Glutamatergic neuron (in vitro differentiated cells): ENCODE measurements around the gene SAYSD1. TPM values are rescaled to one million over a fixed set of nuclear protein-coding genes. Genes with fewer than 3 reads are reported as not detected.

Source experiments
- DNase-seq: peaks from one replicate; pipeline ENCODE4 v3.0.0; 2022
- H3K27ac Mint-ChIP-seq: one replicate; pipeline ENCODE4 v1.8.0; 2020; ENCODE audit warnings: mild to moderate bottlenecking, mixed read lengths, inconsistent platforms; ENCODE audit not compliant: unreplicated experiment
- H3K27me3 Mint-ChIP-seq: one replicate; pipeline ENCODE4 v1.8.0; 2020; ENCODE audit warnings: mild to moderate bottlenecking, moderate library complexity, mixed read lengths, inconsistent platforms; ENCODE audit not compliant: unreplicated experiment
- H3K36me3 Mint-ChIP-seq: one replicate; pipeline ENCODE4 v1.8.0; 2020; ENCODE audit warnings: mild to moderate bottlenecking, mixed read lengths, inconsistent platforms; ENCODE audit not compliant: unreplicated experiment
- H3K4me1 Mint-ChIP-seq: one replicate; pipeline ENCODE4 v1.8.0; 2020; ENCODE audit warnings: mild to moderate bottlenecking, low read depth, mixed read lengths, inconsistent platforms; ENCODE audit not compliant: unreplicated experiment
- H3K4me3 Mint-ChIP-seq: one replicate; pipeline ENCODE4 v1.8.0; 2020; ENCODE audit warnings: mild to moderate bottlenecking, mixed read lengths, inconsistent platforms; ENCODE audit not compliant: unreplicated experiment
- H3K9me3 Mint-ChIP-seq: one replicate; pipeline ENCODE4 v1.8.0; 2020; ENCODE audit warnings: mild to moderate bottlenecking, moderate library complexity, mixed read lengths, inconsistent platforms; ENCODE audit not compliant: unreplicated experiment
- total RNA-seq: library from RNA; stranded (reverse); fragmentation: NEBNext Ultra II Directional; extraction: Animal tissue kit (Norgen Biotek cat#: 25700); gene quantifications from one replicate; pipeline ENCODE4 v1.2.1, GENCODE V29; 2021; ENCODE audit not compliant: unreplicated experiment
- TF ChIP-seq, protein P1 (sequence below): fragments of 200-600 bp; sonication (generic); IDR thresholded peaks from one replicate; pipeline ENCODE4 v1.5.0; 2021; ENCODE audit not compliant: partially characterized antibody, unreplicated experiment

SAYSD1 gene
- total RNA-seq, 1 donor from 2014 or later = 18.4 TPM

DNA sequence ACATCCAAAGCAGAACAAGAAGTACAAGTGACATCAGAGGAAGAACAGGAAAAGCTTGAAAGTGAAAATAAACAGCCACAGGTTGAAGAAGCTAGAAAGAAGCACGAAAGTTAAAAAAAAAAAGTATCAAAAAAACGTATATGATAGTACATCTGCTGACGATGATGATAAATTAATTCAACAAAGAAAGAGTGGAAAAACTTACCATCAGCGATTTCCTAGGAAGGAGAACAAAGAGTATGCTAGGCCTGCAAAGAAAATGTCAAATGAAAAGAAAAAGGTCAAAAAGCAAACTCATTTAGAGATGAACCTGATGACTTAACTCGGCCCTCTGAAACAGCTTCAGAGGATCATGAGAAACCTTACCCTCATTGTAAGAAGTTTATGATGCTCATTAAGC is 3.7 kb downstream of the SAYSD1 start:
- no peaks in the 10 kb centered on the region for H3K4me1 Mint-ChIP-seq
- H3K36me3 Mint-ChIP-seq = no peaks in the 10 kb centered on the region
- TF ChIP-seq, protein P1, sequence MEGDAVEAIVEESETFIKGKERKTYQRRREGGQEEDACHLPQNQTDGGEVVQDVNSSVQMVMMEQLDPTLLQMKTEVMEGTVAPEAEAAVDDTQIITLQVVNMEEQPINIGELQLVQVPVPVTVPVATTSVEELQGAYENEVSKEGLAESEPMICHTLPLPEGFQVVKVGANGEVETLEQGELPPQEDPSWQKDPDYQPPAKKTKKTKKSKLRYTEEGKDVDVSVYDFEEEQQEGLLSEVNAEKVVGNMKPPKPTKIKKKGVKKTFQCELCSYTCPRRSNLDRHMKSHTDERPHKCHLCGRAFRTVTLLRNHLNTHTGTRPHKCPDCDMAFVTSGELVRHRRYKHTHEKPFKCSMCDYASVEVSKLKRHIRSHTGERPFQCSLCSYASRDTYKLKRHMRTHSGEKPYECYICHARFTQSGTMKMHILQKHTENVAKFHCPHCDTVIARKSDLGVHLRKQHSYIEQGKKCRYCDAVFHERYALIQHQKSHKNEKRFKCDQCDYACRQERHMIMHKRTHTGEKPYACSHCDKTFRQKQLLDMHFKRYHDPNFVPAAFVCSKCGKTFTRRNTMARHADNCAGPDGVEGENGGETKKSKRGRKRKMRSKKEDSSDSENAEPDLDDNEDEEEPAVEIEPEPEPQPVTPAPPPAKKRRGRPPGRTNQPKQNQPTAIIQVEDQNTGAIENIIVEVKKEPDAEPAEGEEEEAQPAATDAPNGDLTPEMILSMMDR = no peak
- H3K27ac Mint-ChIP-seq = no peak overlapping the region
- H3K9me3 Mint-ChIP-seq = no peaks in the 10 kb centered on the region
- no peak for DNase-seq
- H3K4me3 Mint-ChIP-seq = no peak overlapping the region
- no peaks in the 10 kb centered on the region for H3K27me3 Mint-ChIP-seq

DNA sequence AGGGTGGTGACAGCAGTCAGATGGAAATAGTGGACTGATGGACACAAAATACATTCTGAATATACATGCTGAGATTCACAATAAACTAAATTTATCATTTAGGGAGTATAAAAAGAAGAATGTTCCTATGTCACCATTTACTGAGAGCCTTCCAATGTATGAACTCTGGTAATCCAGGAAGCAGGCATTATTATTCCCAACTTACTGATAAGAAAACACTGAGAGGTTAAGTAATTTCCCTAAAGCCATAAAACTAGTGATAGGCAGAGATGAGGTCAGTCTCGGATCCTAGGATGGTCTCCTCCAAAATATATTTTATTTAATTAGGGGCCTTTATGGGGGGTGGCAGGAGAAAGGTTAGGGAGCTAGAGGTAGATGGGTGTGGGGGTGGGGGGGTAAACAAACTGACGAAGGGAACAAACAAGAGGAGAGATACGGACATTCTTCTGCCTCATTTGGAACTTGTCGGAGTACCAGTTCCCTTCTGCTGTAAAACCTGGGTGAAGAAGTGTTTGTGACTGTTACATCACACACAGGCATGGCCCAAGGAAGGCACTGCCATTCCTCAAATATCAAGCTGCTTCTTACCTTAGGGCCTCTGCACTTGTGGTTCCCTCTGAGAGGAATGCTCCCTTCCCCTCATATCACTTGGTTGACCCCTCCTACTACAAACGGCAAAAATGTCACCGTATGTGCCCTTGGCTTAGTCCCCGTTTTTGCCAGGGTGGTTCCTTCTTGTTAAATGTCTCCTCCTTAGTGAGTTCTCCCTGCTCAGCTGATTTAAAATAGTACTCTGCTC is 6.7 kb downstream of the SAYSD1 start:
- H3K4me1 Mint-ChIP-seq = peaks cover 17% of the 10 kb centered on the region
- TF ChIP-seq, protein P1 = no peak
- peaks cover 2% of the 10 kb centered on the region for H3K9me3 Mint-ChIP-seq
- no peak overlapping the region for H3K27ac Mint-ChIP-seq
- no peak for DNase-seq
- no peak overlapping the region for H3K4me3 Mint-ChIP-seq
- no peaks in the 10 kb centered on the region for H3K27me3 Mint-ChIP-seq
- no peaks in the 10 kb centered on the region for H3K36me3 Mint-ChIP-seq

DNA sequence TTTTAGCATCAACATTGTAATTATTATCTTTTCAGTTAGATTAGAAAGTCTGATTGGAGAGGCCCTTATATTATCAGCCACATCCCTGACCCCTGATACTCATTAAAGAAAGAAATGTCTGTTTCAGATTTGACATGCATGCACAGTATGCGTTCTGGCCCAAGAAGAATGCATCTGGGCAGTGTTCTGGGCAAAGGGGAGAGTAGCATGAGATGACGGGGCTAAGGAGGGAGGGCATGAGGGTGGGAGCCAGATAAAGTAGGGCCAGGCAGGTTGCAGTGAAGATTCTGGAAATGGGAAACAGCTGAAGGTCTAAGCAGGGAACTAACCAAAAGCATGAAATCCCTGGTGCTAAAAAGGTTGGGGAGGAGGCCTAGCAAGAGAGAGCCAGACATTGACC is 7.3 kb downstream of the SAYSD1 start:
- peaks cover 2% of the 10 kb centered on the region for H3K9me3 Mint-ChIP-seq
- no peaks in the 10 kb centered on the region for H3K36me3 Mint-ChIP-seq
- no peak for DNase-seq
- peaks cover 23% of the 10 kb centered on the region for H3K4me1 Mint-ChIP-seq
- H3K27me3 Mint-ChIP-seq = no peaks in the 10 kb centered on the region
- H3K27ac Mint-ChIP-seq = no peak overlapping the region
- H3K4me3 Mint-ChIP-seq = no peak overlapping the region
- TF ChIP-seq, protein P1 = no peak

DNA sequence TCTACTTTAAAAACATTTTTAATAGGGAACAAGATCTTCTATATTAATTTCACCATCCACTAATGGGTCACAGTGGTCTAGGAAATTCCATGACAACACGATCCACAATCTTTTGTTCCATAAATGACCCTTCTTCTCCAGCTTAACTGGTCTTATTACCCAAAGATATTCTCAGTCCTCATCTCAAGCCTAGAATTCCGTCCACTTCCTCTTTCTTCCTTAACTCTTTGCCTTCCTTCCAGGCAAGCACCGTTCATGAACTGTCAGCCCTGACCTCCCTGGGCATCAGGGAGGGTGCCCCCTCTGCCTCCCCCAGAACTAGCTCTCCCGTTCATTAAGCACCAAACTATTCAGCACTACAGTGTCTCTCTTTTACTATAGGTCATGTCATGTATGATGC is 8.0 kb downstream of the SAYSD1 start:
- no peak overlapping the region for H3K4me3 Mint-ChIP-seq
- peaks cover 27% of the 10 kb centered on the region for H3K4me1 Mint-ChIP-seq
- TF ChIP-seq, protein P1 = no peak
- H3K36me3 Mint-ChIP-seq = no peaks in the 10 kb centered on the region
- DNase-seq = no peak
- H3K27me3 Mint-ChIP-seq = no peaks in the 10 kb centered on the region
- H3K27ac Mint-ChIP-seq = no peak overlapping the region
- peaks cover 2% of the 10 kb centered on the region for H3K9me3 Mint-ChIP-seq

DNA sequence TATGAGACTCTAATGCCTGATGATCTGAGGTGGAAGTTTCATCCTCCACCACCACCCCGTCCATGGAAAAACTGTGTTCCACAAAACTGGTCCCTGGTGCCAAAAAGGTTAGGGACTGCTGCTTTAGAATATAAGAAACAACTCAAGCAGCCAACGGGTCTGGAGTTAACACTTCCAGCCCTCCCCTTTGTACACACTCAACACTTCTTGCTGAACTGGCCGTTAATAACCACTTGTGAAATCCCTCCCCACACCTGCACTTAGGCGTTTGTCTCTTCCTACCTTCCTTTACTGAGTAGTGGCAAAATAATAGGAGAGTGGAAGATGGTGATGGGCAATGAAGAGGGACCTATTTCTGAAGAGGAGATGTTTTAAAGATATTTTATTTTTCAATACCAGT is 10.5 kb downstream of the SAYSD1 start:
- Mint-ChIP-seq H3K4me1 (peaks cover 27% of the 10 kb centered on the region), H3K36me3 (no peaks in the 10 kb centered on the region), H3K27me3 (no peaks in the 10 kb centered on the region), H3K4me3 (peak overlapping the region; percentile 53), H3K27ac (no peak overlapping the region), H3K9me3 (peaks cover 2% of the 10 kb centered on the region)
- TF ChIP-seq, protein P1 = no peak
- DNase-seq = no peak
